Spleen (tissue), 11 donors: ENCODE measurements around the gene TNK2. TPM values are rescaled to one million over a fixed set of nuclear protein-coding genes. Genes with fewer than 3 reads are reported as not detected.

Experiments
- DNase-seq: peaks from one replicate; pipeline ENCODE4 v3.0.0-alpha.2; 2020
- H3K27ac ChIP-seq, 8 donors: fragments of 200-600 bp; sonication (generic) in 7 of 8; 1 replicate in 4 of 8; 2 replicates in 4 of 8; pipeline versions ENCODE4 v1.5.0 to v1.8.0; 2016 to 2021; ENCODE audit warnings: inconsistent platforms in 4 of 8, mild to moderate bottlenecking in 4 of 8, moderate library complexity in 1 of 8
- H3K27me3 ChIP-seq, 7 donors: fragments of 200-600 bp; sonication (generic) in 6 of 7; replicated peaks in 1 of 7; 1 replicate in 4 of 7; 2 replicates in 3 of 7; pipeline versions ENCODE4 v1.5.0 to v1.8.0; 2016 to 2021; ENCODE audit warnings: inconsistent platforms in 3 of 7, mild to moderate bottlenecking in 1 of 7
- H3K36me3 ChIP-seq, 6 donors: fragments of 200-600 bp; sonication (generic) in 5 of 6; 1 replicate in 4 of 6; 2 replicates in 2 of 6; pipeline versions ENCODE4 v1.5.0 to v1.8.0; 2016 to 2021; ENCODE audit warnings: inconsistent platforms in 2 of 6
- H3K4me1 ChIP-seq, 6 donors: fragments of 200-600 bp; sonication (generic) in 5 of 6; 1 replicate in 3 of 6; 2 replicates in 3 of 6; pipeline versions ENCODE4 v1.5.0 to v1.8.0; 2016 to 2021; ENCODE audit warnings: inconsistent platforms in 3 of 6
- H3K4me3 ChIP-seq, 8 donors: fragments of 200-600 bp; sonication (generic) in 7 of 8; 1 replicate in 4 of 8; 2 replicates in 4 of 8; pipeline versions ENCODE4 v1.5.0 to v1.8.0; 2016 to 2021; ENCODE audit warnings: inconsistent platforms in 4 of 8, mild to moderate bottlenecking in 4 of 8, moderate library complexity in 2 of 8
- H3K9me3 ChIP-seq, 8 donors: fragments of 200-600 bp; sonication (generic) in 7 of 8; 1 replicate in 4 of 8; 2 replicates in 4 of 8; pipeline versions ENCODE4 v1.5.0 to v1.8.0; 2016 to 2021; ENCODE audit warnings: inconsistent platforms in 4 of 8
- POLR2A ChIP-seq, 3 donors: fragments of 450-650 bp; IDR thresholded peaks; one replicate each; pipeline ENCODE4 v1.5.1; 2017; ENCODE audit warnings: antibody characterized with exemption in 3 of 3, mild to moderate bottlenecking in 1 of 3
- POLR2AphosphoS5 ChIP-seq, 3 donors: sonication (generic); formaldehyde crosslinking; IDR thresholded peaks; one replicate each; pipeline ENCODE4 v1.5.1; 2017; ENCODE audit warnings: antibody characterized with exemption in 3 of 3
- WGBS, 5 donors: extraction: QIAGEN DNeasy Blood & Tissue Kit in 3 of 5; methylation state at CpG; one replicate each; pipeline versions ENCODE4 v1.1.5 to v1.1.7; 2013 to 2018; 5-methylcytosine and 5-hydroxymethylcytosine counted together
- intact Hi-C: fragments of 100-400 bp; cut with DNase I; formaldehyde crosslinking; loops from one replicate; pipeline ENCODE4 v1.15.0; 2023; ENCODE audit warnings: low total_unique reads
- polyA plus RNA-seq, 3 donors: library from polyadenylated mRNA; stranded (reverse); fragments of 200-250 nt; gene quantifications; one replicate each; pipeline ENCODE4 v1.2.1, GENCODE V29; 2013
- total RNA-seq, 7 donors: library from RNA; depleted of rRNA in 3 of 7; stranded (reverse); fragments of >200 nt in 3 of 7; fragmentation: NEBNext Ultra II Directional in 4 of 7; extraction: Animal tissue kit (Norgen Biotek cat#: 25700) in 4 of 7; gene quantifications; one replicate each; pipeline versions ENCODE4 v1.1.0 to v1.2.1, GENCODE V29; 2016 to 2021
- TF ChIP-seq, protein P1 (sequence below), 11 experiments: fragments of 200-600 bp in 7 of 11; fragments of 450-650 bp in 4 of 11; sonication (generic) in 4 of 11; IDR thresholded peaks in 8 of 11; conservative IDR thresholded peaks in 3 of 11; 1 replicate in 7 of 11; 2 replicates in 4 of 11; pipeline versions ENCODE4 v1.4.0 to v1.8.0; 2016 to 2021; ENCODE audit warnings: antibody characterized with exemption in 11 of 11, inconsistent platforms in 4 of 11, mild to moderate bottlenecking in 1 of 11
- donor health status: healthy with polysubstance abuse.
- donor health status: DM: no; HTN: no; CAD: no; lungs with moderate emphysema.
- donor health status: DM: no; HTN: no; CAD: no.
- donor health status: Bipolar disorder and iron deficiency.
- donor health status: healthy.
- donor health status: DM: no; HTN: no; CAD: no.
- donor health status: DM: yes; HTN: yes; CAD: no.

TNK2 gene
- total and polyA plus RNA-seq, 10 donors: 30.6 to 104 (median 76.2) TPM

DNA sequence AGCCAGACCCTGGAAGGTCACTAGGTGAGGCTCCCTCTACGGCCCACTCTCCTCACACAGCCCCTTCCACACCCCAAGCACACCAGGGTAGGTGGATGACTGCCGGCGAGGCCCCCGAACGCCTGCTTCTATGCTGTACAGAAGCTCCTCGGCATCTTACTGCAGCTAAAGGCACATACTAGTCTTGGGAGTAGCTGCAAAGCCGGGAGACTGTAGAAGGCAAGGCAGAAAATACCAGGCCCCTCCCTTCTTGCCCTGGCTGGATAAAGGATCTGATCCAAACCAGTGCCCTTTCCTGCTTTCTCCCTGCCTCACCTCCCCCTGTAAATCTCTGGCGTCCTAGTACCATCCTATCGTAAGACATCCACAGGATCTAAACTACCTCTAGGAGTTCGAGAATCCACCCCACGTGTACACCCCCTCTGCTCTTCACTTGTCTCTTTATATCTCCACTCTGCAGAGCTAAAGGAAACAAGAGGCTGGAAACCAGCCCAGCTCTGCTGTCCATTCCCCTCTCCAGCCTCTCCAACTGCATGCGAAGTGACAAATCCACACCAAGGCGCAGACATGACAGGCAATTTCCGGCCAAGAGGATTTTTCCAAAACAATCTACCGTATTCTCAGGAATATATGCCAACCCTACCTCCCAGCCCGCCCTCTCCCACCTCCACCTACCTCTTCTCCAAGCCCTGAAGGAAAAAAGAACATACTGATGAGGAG lies 11.8 kb downstream of the TNK2 start:
- Histone ChIP-seq H3K4me1 (peaks cover 40 to 98% (median 85%) of the 10 kb centered on the region in 6 donors), H3K9me3 (no peaks in the 10 kb centered on the region), H3K27ac (peak overlapping the region; percentile 85 to 96 (median 92)), H3K36me3 (peaks cover 0 to 11% (median 0%) of the 10 kb centered on the region in 6 donors), H3K27me3 (no peaks in the 10 kb centered on the region), H3K4me3 (peak overlapping the region; percentile 56 to 95 (median 78))
- TF ChIP-seq POLR2AphosphoS5 (IDR thresholded peaks at IDR 0.05) (no peak), POLR2A (IDR thresholded peaks at IDR 0.05) (no peak)
- TF ChIP-seq, protein P1, sequence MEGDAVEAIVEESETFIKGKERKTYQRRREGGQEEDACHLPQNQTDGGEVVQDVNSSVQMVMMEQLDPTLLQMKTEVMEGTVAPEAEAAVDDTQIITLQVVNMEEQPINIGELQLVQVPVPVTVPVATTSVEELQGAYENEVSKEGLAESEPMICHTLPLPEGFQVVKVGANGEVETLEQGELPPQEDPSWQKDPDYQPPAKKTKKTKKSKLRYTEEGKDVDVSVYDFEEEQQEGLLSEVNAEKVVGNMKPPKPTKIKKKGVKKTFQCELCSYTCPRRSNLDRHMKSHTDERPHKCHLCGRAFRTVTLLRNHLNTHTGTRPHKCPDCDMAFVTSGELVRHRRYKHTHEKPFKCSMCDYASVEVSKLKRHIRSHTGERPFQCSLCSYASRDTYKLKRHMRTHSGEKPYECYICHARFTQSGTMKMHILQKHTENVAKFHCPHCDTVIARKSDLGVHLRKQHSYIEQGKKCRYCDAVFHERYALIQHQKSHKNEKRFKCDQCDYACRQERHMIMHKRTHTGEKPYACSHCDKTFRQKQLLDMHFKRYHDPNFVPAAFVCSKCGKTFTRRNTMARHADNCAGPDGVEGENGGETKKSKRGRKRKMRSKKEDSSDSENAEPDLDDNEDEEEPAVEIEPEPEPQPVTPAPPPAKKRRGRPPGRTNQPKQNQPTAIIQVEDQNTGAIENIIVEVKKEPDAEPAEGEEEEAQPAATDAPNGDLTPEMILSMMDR (IDR thresholded peaks at IDR 0.05 in 8 of 11, conservative IDR thresholded peaks at IDR 0.05 in 3 of 11): no peak
- no peak for DNase-seq
- intact Hi-C loops: loop anchor here (5.0 kb wide), 1 partner anchor 34 kb away; no protein-coding TSS in a partner anchor
- WGBS, 5 donors: 16 to 36% (median 26%) methylated on average over 11 to 16 of the region's 16 CpGs

DNA sequence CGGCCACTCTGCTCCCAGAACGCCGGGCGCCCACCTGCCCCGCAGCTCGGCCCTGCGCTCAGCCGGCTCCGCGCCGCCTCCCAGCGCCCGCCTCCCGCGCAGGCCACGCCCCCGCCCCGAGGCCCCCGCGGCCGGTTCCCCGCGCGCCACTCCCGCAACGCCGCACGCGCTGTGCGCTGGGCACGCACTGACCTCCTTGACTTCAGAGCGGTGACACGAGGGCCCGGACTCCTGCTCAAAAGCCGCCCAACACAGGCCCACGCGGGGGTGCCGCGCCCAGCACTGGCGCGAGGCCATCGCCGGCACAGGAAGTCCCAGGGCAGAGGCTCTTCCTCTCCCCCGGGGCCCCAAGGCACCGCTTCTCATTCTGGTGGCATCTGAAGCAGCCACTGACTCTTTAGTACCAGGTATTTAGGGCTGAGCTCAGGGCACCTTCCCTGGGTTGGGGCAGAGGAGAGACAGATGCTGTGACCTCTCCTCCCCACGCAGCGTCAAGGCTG lies 12.4 kb downstream of the TNK2 start:
- Histone ChIP-seq H3K9me3 (no peaks in the 10 kb centered on the region), H3K4me3 (peak overlapping the region; percentile 56 to 95 (median 78)), H3K27ac (peak overlapping the region; percentile 85 to 96 (median 92)), H3K27me3 (no peaks in the 10 kb centered on the region), H3K4me1 (peaks cover 38 to 98% (median 79%) of the 10 kb centered on the region in 6 donors), H3K36me3 (peaks cover 0 to 13% (median 0%) of the 10 kb centered on the region in 6 donors)
- 0 to 2% (median 1%) methylated on average over 29 to 47 of the region's 47 CpGs for WGBS, 5 donors
- TF ChIP-seq POLR2AphosphoS5 (IDR thresholded peaks at IDR 0.05): peak; percentile 72 to 88 (median 77)
- no peak for TF ChIP-seq POLR2A (IDR thresholded peaks at IDR 0.05)
- TF ChIP-seq, protein P1 (IDR thresholded peaks at IDR 0.05 in 8 of 11, conservative IDR thresholded peaks at IDR 0.05 in 3 of 11): peak in 1 of 11 experiments; percentile 8
- intact Hi-C loops: loop anchor here (5.0 kb wide), 1 partner anchor 34 kb away; no protein-coding TSS in a partner anchor
- DNase-seq: peak; percentile 96

DNA sequence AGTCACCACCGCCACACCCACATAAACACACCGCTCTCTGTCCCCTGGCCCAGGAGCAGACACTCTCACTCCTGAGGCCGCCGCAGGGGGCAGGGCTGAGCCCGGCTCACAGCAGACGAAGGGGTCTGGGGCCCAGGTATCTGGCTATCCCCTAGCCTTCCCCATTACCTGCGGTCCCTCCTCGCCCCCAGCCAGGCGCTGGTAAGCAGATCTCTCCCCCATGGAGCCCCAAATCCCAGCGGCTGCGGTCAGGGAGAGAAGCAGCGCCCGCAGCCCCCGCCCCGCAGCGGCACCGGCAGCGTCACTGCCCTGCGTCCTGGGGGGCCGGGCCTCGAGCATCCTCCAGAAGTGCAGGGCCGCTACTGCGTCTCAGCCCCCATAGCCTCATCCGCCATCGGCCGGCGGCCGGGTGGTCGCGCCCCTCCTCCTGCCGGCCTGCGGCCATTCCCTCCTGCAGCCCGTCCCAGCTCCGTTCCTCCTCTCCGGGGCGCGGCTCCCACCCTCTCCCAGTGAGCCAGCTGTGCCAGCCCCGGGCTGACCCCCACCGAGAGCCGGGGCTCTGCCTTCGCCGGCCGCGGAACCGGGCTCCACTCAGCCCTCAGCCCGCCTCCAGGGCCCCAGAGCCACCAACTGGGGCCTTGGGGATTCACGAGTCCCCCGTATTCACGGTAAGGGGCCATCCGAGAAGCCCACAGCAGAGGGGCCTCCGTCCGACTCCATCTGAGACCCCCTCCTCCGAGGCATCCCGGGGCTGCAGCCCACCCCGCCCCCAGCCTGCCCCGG lies 13.1 kb downstream of the TNK2 start:
- no peaks in the 10 kb centered on the region for H3K27me3 ChIP-seq
- peaks cover 0 to 13% (median 0%) of the 10 kb centered on the region in 6 donors for H3K36me3 ChIP-seq
- TF ChIP-seq POLR2AphosphoS5 (IDR thresholded peaks at IDR 0.05) (peak; percentile 65 to 83 (median 69)), POLR2A (IDR thresholded peaks at IDR 0.05) (no peak)
- H3K4me1 ChIP-seq: peaks cover 32 to 91% (median 72%) of the 10 kb centered on the region in 6 donors
- no peaks in the 10 kb centered on the region for H3K9me3 ChIP-seq
- H3K27ac ChIP-seq: peak overlapping the region; percentile 85 to 96 (median 92)
- peak; percentile 94 for DNase-seq
- peak overlapping the region; percentile 56 to 95 (median 78) for H3K4me3 ChIP-seq
- intact Hi-C loops: loop anchor here (5.0 kb wide), 1 partner anchor 33 kb away; no protein-coding TSS in a partner anchor
- 0 to 2% (median 0%) methylated on average over 42 to 56 of the region's 56 CpGs for WGBS, 5 donors

DNA sequence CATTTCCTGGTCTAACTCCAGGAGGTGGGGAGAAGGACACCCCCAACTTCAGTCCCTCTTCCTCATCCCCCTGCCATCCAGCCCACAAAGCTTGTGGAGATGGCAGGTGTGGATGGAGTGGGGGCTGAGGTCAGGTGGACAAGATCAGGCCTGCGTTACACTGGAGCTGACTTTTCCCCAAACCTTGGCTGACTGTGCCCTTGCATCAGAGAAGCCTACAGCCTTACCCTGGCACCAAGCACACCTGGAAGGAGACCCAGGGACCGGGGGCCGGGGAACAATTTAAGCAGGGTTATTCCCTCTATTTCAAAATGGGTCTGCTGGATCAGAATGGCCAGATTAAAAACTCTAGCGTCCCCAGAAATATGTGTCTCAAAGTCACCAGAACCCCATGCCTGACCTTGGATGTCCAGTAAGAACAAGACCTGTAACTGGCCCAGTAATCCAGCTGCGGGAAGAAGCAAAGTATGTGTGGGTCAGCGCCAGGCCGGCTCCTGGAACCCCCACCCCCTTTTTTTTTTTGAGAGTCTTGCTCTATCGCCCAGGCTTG lies 14.4 kb downstream of the TNK2 start:
- H3K27ac ChIP-seq: peak overlapping the region in 3 of 8 donors; percentile 42 to 96 (median 95)
- H3K9me3 ChIP-seq: no peaks in the 10 kb centered on the region
- no peaks in the 10 kb centered on the region for H3K27me3 ChIP-seq
- DNase-seq: no peak
- H3K36me3 ChIP-seq: peaks cover 0 to 13% (median 0%) of the 10 kb centered on the region in 6 donors
- 86 to 92% (median 90%) methylated on average over 8 of the region's 8 CpGs for WGBS, 5 donors
- H3K4me3 ChIP-seq: peak overlapping the region in 1 of 8 donors; percentile 80
- H3K4me1 ChIP-seq: peaks cover 28 to 91% (median 62%) of the 10 kb centered on the region in 6 donors
- intact Hi-C loops: no loop called here
- TF ChIP-seq POLR2AphosphoS5 (IDR thresholded peaks at IDR 0.05) (no peak), POLR2A (IDR thresholded peaks at IDR 0.05) (no peak)
- TF ChIP-seq, protein P1 (IDR thresholded peaks at IDR 0.05 in 8 of 11, conservative IDR thresholded peaks at IDR 0.05 in 3 of 11): no peak
